GM20000 (cell line): ENCODE data around the gene PI16.

Experiments used
- DNase-seq: peaks from one replicate; pipeline ENCODE4 v3.0.0; 2012; ENCODE audit warnings: low spot score
- CTCF ChIP-seq: IDR thresholded peaks from 2 replicates; pipeline ENCODE4 v1.5.1; 2012; ENCODE audit warnings: mild to moderate bottlenecking, control low read depth; ENCODE audit errors: extremely low read depth, missing control alignments

The PI16 gene

GRCh38 chr6:37005827-37006567, 51.5 kb downstream of the PI16 start:
- no peak for DNase-seq
- no peak for TF ChIP-seq CTCF

GRCh38 chr6:37006793-37007339, 52.3 kb downstream of the PI16 start:
- no peak for TF ChIP-seq CTCF
- DNase-seq: no peak

- DNase-seq: peak; percentile 26
Measured at GRCh38 chr6:37007340-37008043, 53.0 kb downstream of the PI16 start.

GRCh38 chr6:37008484-37009465, 54.2 kb downstream of the PI16 start:
- no peak for TF ChIP-seq CTCF
- no peak for DNase-seq

More at GRCh38 chr6:37007340-37008043, 53.0 kb downstream of the PI16 start:
- TF ChIP-seq CTCF: no peak

- TF ChIP-seq CTCF: no peak
- DNase-seq: no peak
Measured at GRCh38 chr6:37010402-37010892, 55.9 kb downstream of the PI16 start.

GRCh38 chr6:37011656-37012378, 57.3 kb downstream of the PI16 start:
- DNase-seq: no peak
- no peak for TF ChIP-seq CTCF
